Chondrocyte (in vitro differentiated cells): ENCODE results near the gene SALL2. TPM values are rescaled to one million over a fixed set of nuclear protein-coding genes. Genes with fewer than 3 reads are reported as not detected.

Source experiments
- DNase-seq: peaks from one replicate; pipeline ENCODE4 v3.0.0; 2021; ENCODE audit warnings: mixed read lengths, low spot score
- H3K27ac Mint-ChIP-seq: one replicate; pipeline ENCODE4 v1.8.0; 2021; ENCODE audit warnings: mild to moderate bottlenecking, moderate library complexity, mixed read lengths; ENCODE audit not compliant: unreplicated experiment
- H3K27me3 Mint-ChIP-seq: 2 replicates; pipeline ENCODE4 v1.8.0; 2021; ENCODE audit warnings: low read depth, mixed read lengths
- H3K36me3 Mint-ChIP-seq: 2 replicates; pipeline ENCODE4 v1.8.0; 2021; ENCODE audit warnings: low read depth, mixed read lengths
- H3K4me1 Mint-ChIP-seq: 2 replicates; pipeline ENCODE4 v1.8.0; 2021; ENCODE audit warnings: low read depth, mild to moderate bottlenecking, mixed read lengths
- H3K4me3 Mint-ChIP-seq: one replicate; pipeline ENCODE4 v1.8.0; 2021; ENCODE audit warnings: mild to moderate bottlenecking, moderate library complexity, mixed read lengths; ENCODE audit not compliant: unreplicated experiment
- H3K9me3 Mint-ChIP-seq: 2 replicates; pipeline ENCODE4 v1.8.0; 2021; ENCODE audit warnings: low read depth, mixed read lengths
- total RNA-seq: library from RNA; stranded (reverse); gene quantifications from 3 replicates; pipeline ENCODE4 v1.2.1, GENCODE V29; 2021
- TF ChIP-seq, protein P1 (sequence below): fragments of 200-600 bp; sonication (generic); IDR thresholded peaks from 2 replicates; pipeline ENCODE4 v1.5.0; 2021; ENCODE audit warnings: antibody characterized with exemption, mild to moderate bottlenecking, moderate library complexity

SALL2 gene
- total RNA-seq, 1 donor from 2014 or later, result 10.1 TPM

DNA sequence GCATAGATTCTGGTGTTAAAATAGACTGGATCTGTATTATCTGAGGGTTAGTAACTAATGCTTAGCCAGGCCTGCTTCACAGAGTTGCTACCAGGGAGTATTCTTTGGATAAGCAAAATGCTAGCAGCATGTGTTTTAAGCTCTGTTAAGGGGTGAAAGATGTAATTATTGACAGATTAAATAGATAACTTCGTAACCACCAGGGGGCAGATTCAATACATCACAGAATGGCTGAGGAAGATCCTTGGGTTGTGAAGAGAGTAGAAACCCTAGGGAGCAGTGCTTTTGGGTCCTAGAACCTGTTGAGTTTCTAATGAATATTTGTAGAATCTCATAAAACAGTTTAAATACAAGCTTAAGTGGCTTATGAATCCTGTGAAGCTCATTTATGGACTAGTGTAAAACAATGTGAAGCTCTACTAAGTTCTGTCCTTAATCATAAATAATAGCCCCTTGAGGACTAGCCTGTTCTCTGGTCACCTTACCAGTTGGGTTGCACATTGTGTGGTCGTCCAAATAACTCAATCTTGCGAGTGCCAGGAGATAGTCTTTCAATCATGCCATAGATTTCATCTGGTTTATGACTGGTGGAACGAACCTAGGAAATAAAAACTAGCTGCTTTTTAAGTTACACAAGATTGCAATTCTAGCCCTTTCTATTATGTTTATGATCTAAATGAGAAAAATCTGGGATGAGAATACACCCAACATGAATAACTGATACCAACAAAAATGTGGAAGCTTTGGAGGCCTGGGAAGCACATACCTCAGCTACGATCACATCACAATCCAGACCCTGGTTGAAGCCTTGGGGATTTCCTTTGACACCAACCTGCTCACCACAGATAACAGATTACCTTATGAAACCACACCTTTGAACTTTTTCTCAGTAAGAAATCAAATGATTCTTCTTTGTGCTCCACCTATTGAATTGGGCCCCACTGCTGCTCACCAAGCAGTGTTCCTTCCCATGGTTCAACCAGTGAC, 27.3 kb downstream of the SALL2 start:
- Mint-ChIP-seq H3K27ac (no peak overlapping the region), H3K36me3 (peaks cover 45% of the 10 kb centered on the region), H3K27me3 (no peaks in the 10 kb centered on the region), H3K4me1 (peaks cover 11% of the 10 kb centered on the region), H3K4me3 (no peak overlapping the region), H3K9me3 (no peaks in the 10 kb centered on the region)
- TF ChIP-seq, protein P1, sequence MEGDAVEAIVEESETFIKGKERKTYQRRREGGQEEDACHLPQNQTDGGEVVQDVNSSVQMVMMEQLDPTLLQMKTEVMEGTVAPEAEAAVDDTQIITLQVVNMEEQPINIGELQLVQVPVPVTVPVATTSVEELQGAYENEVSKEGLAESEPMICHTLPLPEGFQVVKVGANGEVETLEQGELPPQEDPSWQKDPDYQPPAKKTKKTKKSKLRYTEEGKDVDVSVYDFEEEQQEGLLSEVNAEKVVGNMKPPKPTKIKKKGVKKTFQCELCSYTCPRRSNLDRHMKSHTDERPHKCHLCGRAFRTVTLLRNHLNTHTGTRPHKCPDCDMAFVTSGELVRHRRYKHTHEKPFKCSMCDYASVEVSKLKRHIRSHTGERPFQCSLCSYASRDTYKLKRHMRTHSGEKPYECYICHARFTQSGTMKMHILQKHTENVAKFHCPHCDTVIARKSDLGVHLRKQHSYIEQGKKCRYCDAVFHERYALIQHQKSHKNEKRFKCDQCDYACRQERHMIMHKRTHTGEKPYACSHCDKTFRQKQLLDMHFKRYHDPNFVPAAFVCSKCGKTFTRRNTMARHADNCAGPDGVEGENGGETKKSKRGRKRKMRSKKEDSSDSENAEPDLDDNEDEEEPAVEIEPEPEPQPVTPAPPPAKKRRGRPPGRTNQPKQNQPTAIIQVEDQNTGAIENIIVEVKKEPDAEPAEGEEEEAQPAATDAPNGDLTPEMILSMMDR, result peak; percentile 84
- no peak for DNase-seq

GRCh38 chr14:21496453-21496852, 29.7 kb downstream of the SALL2 start:
- no peak overlapping the region for H3K4me3 Mint-ChIP-seq
- TF ChIP-seq, protein P1, result no peak
- H3K27ac Mint-ChIP-seq, result peak overlapping the region; percentile 33
- peaks cover 46% of the 10 kb centered on the region for H3K36me3 Mint-ChIP-seq
- no peak for DNase-seq
- no peaks in the 10 kb centered on the region for H3K9me3 Mint-ChIP-seq
- no peaks in the 10 kb centered on the region for H3K27me3 Mint-ChIP-seq
- H3K4me1 Mint-ChIP-seq, result peaks cover 11% of the 10 kb centered on the region

DNA sequence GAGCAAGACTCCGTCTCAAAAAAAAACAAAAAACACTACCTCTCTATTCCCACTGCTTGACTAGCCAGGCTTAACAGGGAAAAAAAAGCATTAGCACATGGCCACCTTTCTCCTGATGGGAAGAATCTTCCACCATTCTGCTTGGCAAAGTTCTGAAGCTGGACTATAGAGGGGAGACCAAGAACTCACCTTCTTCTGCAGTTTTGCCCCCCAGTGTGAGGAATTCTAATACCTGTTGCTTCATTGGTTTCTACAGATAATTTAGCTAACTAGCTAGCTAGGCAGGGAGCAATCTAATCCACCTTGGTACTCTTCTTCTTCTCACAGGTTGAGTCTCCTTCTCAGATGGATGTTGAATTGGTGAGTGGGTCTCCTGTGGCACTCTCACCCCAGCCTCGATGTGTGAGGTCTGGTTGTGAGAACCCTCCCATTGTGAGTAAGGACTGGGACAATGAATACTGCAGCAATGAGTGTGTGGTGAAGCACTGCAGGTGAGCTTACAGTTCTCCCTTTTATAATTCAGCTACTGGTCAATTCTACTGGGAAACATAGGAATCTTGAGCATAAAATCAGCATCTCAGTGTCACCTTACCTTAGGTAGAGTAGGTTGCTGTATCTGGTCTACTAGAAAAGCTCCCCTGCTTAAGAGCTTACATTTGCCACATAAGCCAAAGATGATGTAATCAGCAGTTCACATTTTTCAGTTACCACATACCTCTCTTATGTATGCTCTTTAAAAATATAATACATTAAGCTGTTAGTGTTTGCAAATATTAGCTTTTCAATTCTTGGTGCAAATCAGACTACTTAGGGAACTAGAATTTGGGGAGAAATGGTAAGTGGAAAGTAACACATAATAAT, 31.0 kb downstream of the SALL2 start:
- Mint-ChIP-seq H3K27ac (peak overlapping the region; percentile 93), H3K9me3 (no peaks in the 10 kb centered on the region), H3K36me3 (peaks cover 43% of the 10 kb centered on the region), H3K4me1 (peaks cover 11% of the 10 kb centered on the region), H3K4me3 (no peak overlapping the region), H3K27me3 (no peaks in the 10 kb centered on the region)
- no peak for DNase-seq
- TF ChIP-seq, protein P1, result no peak

- no peak for DNase-seq
- H3K4me1 Mint-ChIP-seq, result peaks cover 13% of the 10 kb centered on the region
- H3K4me3 Mint-ChIP-seq, result no peak overlapping the region
- no peaks in the 10 kb centered on the region for H3K9me3 Mint-ChIP-seq
- no peaks in the 10 kb centered on the region for H3K27me3 Mint-ChIP-seq
- peaks cover 13% of the 10 kb centered on the region for H3K36me3 Mint-ChIP-seq
- TF ChIP-seq, protein P1, result no peak
- H3K27ac Mint-ChIP-seq, result peak overlapping the region; percentile 73
Observed at GRCh38 chr14:21486640-21487087, 39.5 kb downstream of the SALL2 start.
